ENCODE data around the gene OR5H15.

- TF ChIP-seq POU6F1 (CRISPR knock-in tag; IDR thresholded peaks at IDR 0.05; ENCODE audit: borderline replicate concordance, low read depth) (no peak), ZC3H10 (CRISPR knock-in tag; IDR thresholded peaks at IDR 0.05) (no peak), CREB5 (CRISPR knock-in tag; IDR thresholded peaks at IDR 0.05; ENCODE audit: low read depth) (no peak), ESRRG (CRISPR knock-in tag; IDR thresholded peaks at IDR 0.05) (no peak), OSR1 (CRISPR knock-in tag; IDR thresholded peaks at IDR 0.05) (no peak), GLIS3 (CRISPR knock-in tag; IDR thresholded peaks at IDR 0.05) (no peak), ZFP3 (CRISPR knock-in tag; IDR thresholded peaks at IDR 0.05) (no peak), TOX (CRISPR knock-in tag; IDR thresholded peaks at IDR 0.05; ENCODE audit: borderline replicate concordance) (no peak), PATZ1 (CRISPR knock-in tag; IDR thresholded peaks at IDR 0.05; ENCODE audit: borderline replicate concordance) (no peak), TSHZ2 (CRISPR knock-in tag; IDR thresholded peaks at IDR 0.05) (no peak)
Measured at GRCh38 chr3:98185180-98185579, 18.7 kb downstream of the OR5H15 start.
